GM19099 (cell line): ENCODE data around the gene TRAPPC12.

Experiments used
- POLR2A ChIP-seq: IDR thresholded peaks from 3 replicates; pipeline ENCODE4 v1.6.1; 2011; ENCODE audit warnings: low read depth; ENCODE audit not compliant: insufficient read length; ENCODE audit errors: extremely low read depth

TRAPPC12 gene

DNA sequence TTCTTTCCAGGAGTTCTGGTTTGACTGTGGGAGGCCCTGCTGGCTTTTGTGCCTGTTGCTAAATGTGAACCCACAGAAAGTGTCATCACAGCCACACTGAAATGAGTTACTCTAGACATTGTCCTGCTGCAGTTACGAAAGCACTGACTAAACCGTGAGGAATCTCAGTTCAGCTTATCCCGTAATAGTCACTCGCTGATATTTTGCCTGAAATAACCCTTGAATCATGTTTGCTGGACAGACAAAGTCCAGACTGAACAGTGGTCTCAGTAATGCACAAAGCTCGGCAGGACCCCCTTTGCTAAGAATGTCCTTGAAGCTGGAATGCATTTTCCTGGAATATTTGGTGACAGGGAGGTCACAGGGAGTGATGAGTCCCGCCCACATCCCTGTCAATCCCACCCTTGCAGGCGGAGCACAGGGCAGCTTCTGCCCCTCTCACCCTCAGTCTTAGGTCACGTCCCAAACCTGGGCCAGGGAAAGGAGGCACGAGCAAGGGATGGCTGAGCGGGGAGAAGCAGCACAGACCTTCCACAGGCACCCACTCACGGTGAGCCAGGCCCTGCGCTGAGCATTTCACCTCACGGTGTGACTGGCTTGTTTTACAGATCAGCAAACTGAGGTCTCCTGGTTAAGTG lies 86.5 kb downstream of the TRAPPC12 start:
- no peak for TF ChIP-seq POLR2A

DNA sequence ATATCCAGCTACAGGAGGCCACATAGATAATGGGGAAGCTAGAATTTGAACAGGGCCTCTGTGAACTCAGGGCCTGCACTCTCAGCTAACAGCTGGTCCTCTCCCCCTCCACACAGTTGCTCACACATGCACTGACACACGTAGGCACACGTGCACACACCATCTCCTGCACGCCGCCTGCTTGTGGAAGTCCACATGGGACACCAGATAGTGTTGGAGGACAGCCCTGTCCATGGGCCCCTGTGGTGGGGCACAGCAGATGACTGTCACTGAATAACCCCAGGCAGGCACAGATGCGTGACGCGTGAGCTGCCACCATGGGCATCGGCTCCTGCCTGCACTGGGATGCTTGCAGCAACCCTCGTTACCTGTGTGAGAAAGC lies 87.0 kb downstream of the TRAPPC12 start:
- no peak for TF ChIP-seq POLR2A

DNA sequence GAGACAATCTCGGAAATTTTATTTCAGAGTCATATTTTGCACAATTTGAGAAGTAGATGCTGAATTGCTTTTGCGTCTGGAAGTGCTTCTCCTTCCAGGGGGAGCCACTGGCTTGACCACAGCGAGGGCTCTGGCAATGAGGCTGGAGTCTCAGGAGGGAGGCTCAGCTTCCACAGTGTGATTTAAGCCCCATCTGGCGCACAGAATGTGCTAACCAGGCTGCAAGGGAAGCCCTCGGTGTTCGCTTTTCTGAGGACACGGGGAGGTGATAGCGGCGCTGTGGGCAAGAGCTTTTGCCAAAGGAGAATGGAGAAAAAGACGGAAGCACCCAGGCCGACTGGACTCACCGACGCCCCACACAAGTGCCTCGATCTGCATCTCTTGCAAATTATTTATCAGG lies 87.5 kb downstream of the TRAPPC12 start:
- TF ChIP-seq POLR2A: no peak

DNA sequence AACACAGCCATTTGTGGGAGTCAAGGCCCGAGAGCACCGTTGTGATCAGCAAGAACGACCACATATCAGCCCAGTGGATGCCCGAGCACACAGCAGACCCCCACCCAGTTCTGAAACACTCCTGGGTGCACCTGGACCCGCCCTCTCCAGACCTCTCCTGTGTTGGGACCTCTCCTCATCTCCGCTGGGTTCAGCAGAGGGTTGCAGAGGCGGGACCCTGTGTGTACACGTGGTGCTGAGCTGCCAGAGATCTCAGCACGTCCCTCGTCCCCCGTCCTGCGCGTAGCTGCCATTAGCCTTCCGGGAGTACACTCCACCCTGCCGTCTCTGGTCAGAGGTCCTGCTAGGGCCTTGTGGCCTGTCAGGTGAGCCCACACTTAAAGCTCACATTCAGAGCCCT lies 88.2 kb downstream of the TRAPPC12 start:
- TF ChIP-seq POLR2A: no peak

DNA sequence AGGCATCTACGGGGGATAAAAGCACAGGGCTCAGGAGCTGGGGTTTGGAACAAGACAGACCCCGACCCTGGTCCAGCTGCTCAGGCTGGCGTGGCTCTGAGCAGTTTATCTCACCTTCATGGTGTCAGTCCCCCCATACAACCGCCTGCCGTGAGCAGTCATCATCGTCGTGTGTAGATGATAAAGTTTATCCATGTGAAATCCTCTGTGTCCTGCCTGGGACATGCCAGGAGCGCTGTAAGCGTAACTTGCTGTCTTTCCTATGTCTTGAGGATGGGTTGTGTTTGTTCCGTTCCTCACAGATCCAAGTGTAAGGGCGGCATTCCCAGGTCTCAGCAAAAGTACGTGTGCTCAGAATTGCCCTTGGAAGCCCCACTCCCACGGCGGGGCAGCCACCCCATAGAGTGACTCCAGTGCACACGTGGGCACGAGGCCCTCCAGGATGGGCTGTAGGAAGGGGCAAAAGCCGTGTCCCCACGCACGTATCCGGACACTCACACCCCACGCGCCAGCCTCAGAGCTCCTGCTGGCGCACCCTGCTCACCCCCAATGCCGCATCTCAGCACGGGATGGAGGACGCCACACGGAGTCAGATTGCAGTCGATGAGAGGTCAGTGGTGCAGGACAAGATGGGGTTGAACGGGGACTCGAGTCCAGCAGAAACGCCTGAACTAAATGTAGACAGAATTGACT lies 88.9 kb downstream of the TRAPPC12 start:
- no peak for TF ChIP-seq POLR2A

DNA sequence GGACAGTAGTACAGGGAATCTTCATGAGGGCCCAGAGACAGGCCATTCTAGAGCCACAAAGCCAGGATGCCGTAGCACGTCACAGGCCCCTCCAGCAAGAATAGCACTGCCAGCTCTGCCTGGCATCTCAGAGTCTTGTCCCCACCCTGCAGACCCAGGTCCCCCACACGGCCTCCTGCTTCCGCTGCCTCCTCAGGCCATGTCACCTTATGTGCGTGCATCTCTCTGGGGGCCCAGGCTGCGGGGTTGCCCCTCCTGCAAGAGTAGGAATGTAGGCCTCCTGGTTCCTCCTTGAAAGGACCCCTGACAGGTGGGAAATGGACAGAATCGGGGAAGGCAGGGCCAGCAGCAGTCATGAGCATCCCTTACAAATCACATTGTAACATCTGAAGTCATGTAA lies 90.0 kb downstream of the TRAPPC12 start:
- no peak for TF ChIP-seq POLR2A

DNA sequence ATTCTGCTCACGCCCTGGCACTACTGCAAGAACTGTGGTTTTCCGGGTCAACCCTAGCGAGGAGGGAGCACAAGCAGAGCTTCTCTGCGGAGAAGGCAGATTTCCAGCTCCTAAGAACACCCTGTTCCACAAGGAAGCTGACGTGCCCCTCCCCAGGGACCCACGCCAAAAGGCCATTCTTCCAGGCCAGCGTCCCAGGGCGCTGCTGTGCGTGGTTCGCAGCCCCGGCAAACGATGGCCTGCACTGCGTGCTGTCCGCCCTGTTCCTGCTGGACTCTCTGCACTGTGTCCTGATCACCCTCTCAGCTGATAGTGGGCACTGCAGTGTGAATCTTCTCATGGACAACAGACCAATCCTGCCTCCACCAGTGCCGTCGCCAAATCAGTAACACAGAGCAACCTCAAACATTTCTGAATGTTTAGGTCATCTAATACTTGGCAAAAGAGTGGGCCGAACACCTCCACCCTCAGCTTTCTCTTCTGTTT lies 90.7 kb downstream of the TRAPPC12 start:
- TF ChIP-seq POLR2A: no peak

DNA sequence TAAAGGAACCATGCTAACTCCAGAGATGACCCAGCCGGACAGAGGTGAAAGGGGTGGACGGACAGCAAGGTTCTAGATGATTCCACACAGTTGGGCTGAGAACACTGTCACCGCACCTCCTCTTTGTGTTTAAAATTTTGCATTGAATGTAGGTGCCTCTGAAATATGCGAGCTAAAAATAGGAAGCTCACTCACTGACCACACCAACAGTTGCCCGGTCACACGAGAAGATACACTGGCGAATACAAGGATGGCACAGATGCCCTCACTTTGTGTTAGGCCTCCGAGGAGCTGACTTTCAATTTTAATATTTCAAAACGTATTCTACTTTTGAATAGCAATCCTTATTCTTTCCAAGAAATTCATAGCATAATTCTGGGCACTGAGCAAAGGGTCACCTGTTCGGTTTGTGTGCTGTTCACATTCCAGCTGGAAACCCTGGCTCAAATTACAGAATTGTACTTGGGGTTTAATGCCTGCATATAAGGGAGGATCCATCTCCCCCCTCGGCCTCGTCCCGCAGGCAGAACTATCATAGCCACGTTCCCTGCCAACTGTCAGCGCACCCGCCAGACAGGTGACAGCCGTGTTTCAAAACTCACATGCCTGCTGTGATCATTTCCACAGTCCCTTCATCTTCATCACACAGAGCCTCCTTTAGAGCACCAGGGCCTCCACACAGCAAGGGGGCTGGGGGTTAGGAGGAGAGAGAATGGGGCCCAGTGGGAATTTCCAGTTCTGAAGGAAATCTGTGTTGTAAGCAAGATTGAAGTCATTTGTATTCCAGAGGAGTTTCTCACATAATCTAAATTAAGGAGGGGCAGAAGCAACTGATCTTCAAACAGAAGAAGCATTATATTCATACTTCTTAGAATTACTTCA lies 91.6 kb downstream of the TRAPPC12 start:
- TF ChIP-seq POLR2A: no peak

DNA sequence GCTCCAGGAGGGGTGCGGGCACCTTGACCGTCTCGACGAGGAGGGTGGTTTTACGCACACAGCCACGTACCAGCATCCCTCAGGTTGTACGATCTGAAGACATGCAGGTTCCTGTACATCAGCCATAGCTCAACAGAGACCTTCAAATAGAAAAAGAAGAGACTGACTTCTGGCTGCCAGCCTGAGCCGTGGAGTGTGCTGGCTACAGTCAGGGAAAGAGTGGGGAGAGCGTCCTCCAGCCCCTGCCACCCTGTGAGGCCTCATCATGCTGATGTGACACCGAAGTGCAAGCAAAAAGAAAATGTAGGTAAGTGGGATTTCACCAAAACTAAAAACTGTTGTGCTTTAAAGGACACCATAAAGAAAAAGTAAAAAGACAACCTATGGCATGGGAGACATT lies 92.8 kb downstream of the TRAPPC12 start:
- TF ChIP-seq POLR2A: no peak

DNA sequence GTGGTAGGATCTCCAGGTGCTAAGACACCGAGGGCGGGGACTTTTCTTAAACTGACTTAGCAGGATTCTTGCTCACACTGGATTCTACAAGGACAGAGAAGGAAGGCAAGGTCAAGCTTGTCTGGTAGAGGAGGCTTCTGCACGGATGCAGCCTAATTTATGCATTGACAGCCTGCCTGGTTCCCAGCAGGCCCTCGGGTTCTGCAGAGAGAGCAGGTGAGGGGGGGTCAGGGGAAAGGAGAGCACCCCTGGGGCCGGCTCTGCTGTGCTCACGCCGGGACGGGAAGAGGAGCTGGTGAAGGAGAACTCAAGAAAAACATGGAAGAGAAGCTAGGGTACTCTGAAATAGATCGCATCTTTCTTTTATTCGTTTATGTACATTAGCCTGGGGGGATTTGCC lies 93.5 kb downstream of the TRAPPC12 start:
- no peak for TF ChIP-seq POLR2A

DNA sequence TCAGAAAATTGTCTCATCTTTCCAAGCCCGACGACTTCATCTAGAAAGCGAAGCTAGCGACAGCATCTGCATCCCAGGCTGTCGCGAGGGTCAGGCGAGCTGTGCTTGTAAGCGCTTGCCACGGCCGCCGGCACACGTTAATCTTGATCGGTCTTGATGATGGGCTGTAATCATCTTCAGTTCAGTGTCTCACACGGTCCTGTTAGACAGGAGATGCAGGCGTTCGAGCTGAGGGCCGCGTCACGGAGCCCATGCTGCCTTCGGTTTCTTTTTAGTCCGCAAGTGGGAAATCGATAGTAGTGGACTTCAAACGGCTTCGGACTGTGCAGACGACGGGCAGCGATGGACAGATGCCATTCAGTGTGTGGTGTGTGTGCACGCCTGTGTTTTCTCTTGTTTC lies 96.3 kb downstream of the TRAPPC12 start:
- TF ChIP-seq POLR2A: no peak

DNA sequence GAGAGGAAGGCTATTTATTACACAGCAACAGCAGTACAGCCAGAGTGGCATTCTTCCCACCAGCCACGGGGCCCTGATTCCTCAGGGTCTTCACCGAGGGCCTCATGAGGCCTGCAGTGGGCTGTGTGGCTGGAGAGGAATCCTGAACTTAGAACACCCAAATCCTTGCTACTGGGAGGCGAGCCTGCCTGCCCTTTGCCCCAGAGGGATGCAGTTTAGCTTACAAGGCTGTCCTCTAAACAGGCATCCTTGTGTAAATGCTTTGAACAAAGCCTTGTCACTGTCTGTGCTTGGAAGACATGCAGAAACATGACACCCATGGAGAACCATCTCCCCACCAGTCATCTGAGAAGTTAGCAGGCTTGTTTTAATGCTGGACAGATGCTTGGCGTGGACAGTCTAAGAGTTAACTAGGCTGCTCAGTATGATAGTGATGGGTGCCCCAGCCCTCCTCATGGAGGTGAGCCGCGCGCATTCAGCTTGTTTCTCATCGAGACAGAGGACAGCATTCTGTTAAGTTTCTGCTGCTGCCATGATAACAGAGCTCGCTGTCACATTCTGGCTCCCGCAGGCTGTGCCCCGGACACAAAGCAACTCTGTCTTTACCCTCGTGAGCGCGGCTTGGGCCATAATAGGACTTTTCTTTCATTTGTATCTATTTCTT lies 97.0 kb downstream of the TRAPPC12 start:
- no peak for TF ChIP-seq POLR2A

DNA sequence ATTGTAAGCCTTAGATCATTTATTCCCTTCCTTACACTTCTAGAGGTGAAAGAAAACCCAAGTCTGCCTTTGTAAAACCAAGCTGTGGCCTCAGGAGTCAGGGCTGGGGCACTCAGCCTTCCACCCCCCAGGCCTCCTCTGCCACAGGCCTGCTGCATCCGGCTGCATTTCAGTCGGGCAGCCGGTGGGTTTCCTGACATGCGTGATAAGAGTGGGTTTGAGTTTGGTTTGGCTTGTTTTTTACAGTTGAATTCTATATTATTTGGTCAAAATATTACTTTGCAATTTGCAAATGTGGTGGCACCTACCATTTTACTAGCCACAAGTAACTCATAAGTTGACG lies 97.5 kb downstream of the TRAPPC12 start:
- no peak for TF ChIP-seq POLR2A

DNA sequence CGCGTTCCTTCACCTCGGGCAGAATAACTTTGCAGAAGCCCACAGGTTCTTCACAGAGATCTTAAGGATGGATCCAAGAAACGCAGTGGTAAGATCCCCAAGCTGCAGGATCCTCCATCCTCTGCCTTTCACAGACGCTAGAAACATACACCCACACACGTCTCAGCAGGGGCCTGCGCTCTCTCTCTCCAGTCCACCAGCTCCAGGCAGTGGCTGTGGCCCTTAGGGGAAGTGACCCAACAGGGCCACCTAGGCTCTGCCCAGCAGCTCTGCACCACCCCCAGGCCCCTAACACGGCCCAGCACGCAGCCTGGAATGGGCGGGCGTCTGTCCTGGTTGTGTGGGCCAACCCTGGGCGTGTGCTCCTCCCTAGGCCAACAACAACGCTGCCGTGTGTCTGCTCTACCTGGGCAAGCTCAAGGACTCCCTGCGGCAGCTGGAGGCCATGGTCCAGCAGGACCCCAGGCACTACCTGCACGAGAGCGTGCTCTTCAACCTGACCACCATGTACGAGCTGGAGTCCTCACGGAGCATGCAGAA lies 99.4 kb downstream of the TRAPPC12 start:
- no peak for TF ChIP-seq POLR2A
